NCI-H2029 treated with DMSO at 0.1 percent for 48 hours (cell line): ENCODE results near the gene ZEB2.

Source experiments
- DNase-seq: peaks from one replicate; lab custom pipeline; 2025; lab: John Stamatoyannopoulos, UW

ZEB2 gene

GRCh38 chr2:144528108-144528507 lies 8.2 kb upstream of the ZEB2 start:
- DNase-seq, result no peak

- DNase-seq, result no peak
These were observed 6.9 kb upstream of the ZEB2 start for GRCh38 chr2:144526831-144527230.

- DNase-seq, result no peak
These were observed 4.4 kb upstream of the ZEB2 start for GRCh38 chr2:144524118-144525009.

- no peak for DNase-seq
These were observed 3.7 kb upstream of the ZEB2 start for GRCh38 chr2:144523596-144524117.

- no peak for DNase-seq
These were observed 3.1 kb upstream of the ZEB2 start for GRCh38 chr2:144522897-144523595.

- no peak for DNase-seq
These were observed 2.4 kb upstream of the ZEB2 start for GRCh38 chr2:144522176-144522896.

GRCh38 chr2:144521686-144522085 lies 1.8 kb upstream of the ZEB2 start:
- no peak for DNase-seq

- DNase-seq, result no peak
These were observed 1.0 kb upstream of the ZEB2 start for GRCh38 chr2:144520756-144521487.

- DNase-seq, result no peak
These were observed 354 bp downstream of the ZEB2 start for GRCh38 chr2:144519597-144519933.

- no peak for DNase-seq
These were observed 947 bp downstream of the ZEB2 start for GRCh38 chr2:144518748-144519596.

GRCh38 chr2:144517866-144518747 lies 1.8 kb downstream of the ZEB2 start:
- no peak for DNase-seq

GRCh38 chr2:144516981-144517865 lies 2.7 kb downstream of the ZEB2 start:
- no peak for DNase-seq

- DNase-seq, result no peak
These were observed 3.4 kb downstream of the ZEB2 start for GRCh38 chr2:144516411-144516980.

- DNase-seq, result no peak
These were observed 4.1 kb downstream of the ZEB2 start for GRCh38 chr2:144515696-144516410.

- no peak for DNase-seq
These were observed 4.7 kb downstream of the ZEB2 start for GRCh38 chr2:144515099-144515695.

GRCh38 chr2:144514616-144515091 lies 5.3 kb downstream of the ZEB2 start:
- no peak for DNase-seq

- DNase-seq, result no peak
These were observed 6.4 kb downstream of the ZEB2 start for GRCh38 chr2:144513388-144514101.
